HEK293T (cell line): ENCODE data around the gene MMP17.

ENCODE experiments used
- CTCF ChIA-PET: fragments of 350-600 bp; formaldehyde crosslinking; extraction: SDS; loops from one replicate; lab custom pipeline; 2021; ENCODE audit warnings: antibody characterized with exemption, inconsistent platforms; lab: Yijun Ruan, JAX
- POLR2A ChIA-PET: fragments of 350-600 bp; formaldehyde crosslinking; extraction: SDS; loops from one replicate; lab custom pipeline; 2020; ENCODE audit warnings: antibody characterized with exemption, inconsistent platforms; lab: Yijun Ruan, JAX
- DNase-seq: peaks from one replicate; pipeline ENCODE4 v3.0.0; 2012; ENCODE audit warnings: mixed read lengths; ENCODE audit errors: extremely low spot score
- ARNT ChIP-seq: fragments of 450-650 bp; IDR thresholded peaks from 2 replicates; pipeline ENCODE4 v1.6.1; 2017; ENCODE audit warnings: mild to moderate bottlenecking
- BHLHE40 ChIP-seq: fragments of 450-650 bp; IDR thresholded peaks from 2 replicates; pipeline ENCODE4 v1.6.1; 2016; ENCODE audit warnings: mild to moderate bottlenecking, moderate library complexity, borderline replicate concordance
- CTBP1 ChIP-seq: fragments of 450-650 bp; IDR thresholded peaks from 2 replicates; pipeline ENCODE4 v1.6.1; 2016; ENCODE audit warnings: borderline replicate concordance
- ELF4 ChIP-seq: fragments of 450-650 bp; IDR thresholded peaks from 2 replicates; pipeline ENCODE4 v1.6.1; 2017; ENCODE audit warnings: antibody characterized with exemption
- FOXA1 ChIP-seq: fragments of 450-650 bp; IDR thresholded peaks from 2 replicates; pipeline ENCODE4 v1.6.1; 2016; ENCODE audit warnings: mild to moderate bottlenecking
- FOXK2 ChIP-seq: fragments of 450-650 bp; IDR thresholded peaks from 2 replicates; pipeline ENCODE4 v1.6.1; 2016; ENCODE audit warnings: mild to moderate bottlenecking
- FOXM1 ChIP-seq: fragments of 450-650 bp; IDR thresholded peaks from 2 replicates; pipeline ENCODE4 v1.6.1; 2017; ENCODE audit warnings: mild to moderate bottlenecking, borderline replicate concordance
- HDGF ChIP-seq: fragments of 450-650 bp; IDR thresholded peaks from 2 replicates; pipeline ENCODE4 v1.6.1; 2017; ENCODE audit warnings: antibody characterized with exemption, borderline replicate concordance
- L3MBTL2 ChIP-seq: fragments of 450-650 bp; conservative IDR thresholded peaks from 2 replicates; pipeline ENCODE4 v1.6.1; 2016; ENCODE audit warnings: mild to moderate bottlenecking
- LEF1 ChIP-seq: fragments of 450-650 bp; IDR thresholded peaks from 2 replicates; pipeline ENCODE4 v1.6.1; 2017; ENCODE audit warnings: mild to moderate bottlenecking, borderline replicate concordance
- NFRKB ChIP-seq: fragments of 450-650 bp; IDR thresholded peaks from 2 replicates; pipeline ENCODE4 v1.6.1; 2016; ENCODE audit warnings: mild to moderate bottlenecking, moderate library complexity
- SP1 ChIP-seq: fragments of 450-650 bp; IDR thresholded peaks from 2 replicates; pipeline ENCODE4 v1.6.1; 2017
- SUZ12 ChIP-seq: fragments of 450-650 bp; IDR thresholded peaks from 2 replicates; pipeline ENCODE4 v1.6.1; 2016; ENCODE audit warnings: mild to moderate bottlenecking
- TARDBP ChIP-seq: fragments of 450-650 bp; IDR thresholded peaks from 2 replicates; pipeline ENCODE4 v1.6.1; 2016
- ZNF384 ChIP-seq: fragments of 450-650 bp; IDR thresholded peaks from 2 replicates; pipeline ENCODE4 v1.6.1; 2016
- TF ChIP-seq, protein P1 (sequence below): fragments of 450-650 bp; IDR thresholded peaks from 2 replicates; pipeline ENCODE4 v1.6.1; 2016

MMP17 gene

DNA sequence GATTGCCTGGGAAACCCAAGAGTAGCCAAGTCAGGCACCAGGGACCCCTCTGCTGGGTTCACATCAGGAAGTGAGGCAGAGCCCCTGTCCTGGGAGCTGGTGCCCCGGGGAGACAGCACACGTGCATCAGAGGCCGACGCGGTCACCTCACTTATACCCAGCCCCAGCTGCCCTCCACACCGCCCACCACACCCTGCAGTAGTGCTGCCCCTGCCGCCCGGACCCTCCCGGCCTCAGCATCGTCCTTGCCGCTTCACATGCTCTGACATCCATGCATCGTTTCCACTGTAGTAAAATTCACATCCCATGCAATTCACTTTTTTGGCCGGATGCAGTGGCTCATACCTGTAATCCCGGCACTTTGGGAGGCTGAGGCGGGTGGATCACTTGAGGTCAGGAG lies 14.0 kb downstream of the MMP17 start:
- CTCF ChIA-PET = no interaction called here
- POLR2A ChIA-PET = no interaction called here
- TF ChIP-seq L3MBTL2 = no peak
- TF ChIP-seq TARDBP = no peak
- no peak for TF ChIP-seq CTBP1
- TF ChIP-seq FOXM1 = no peak
- no peak for TF ChIP-seq ARNT
- no peak for TF ChIP-seq NFRKB
- TF ChIP-seq BHLHE40 = no peak
- no peak for TF ChIP-seq FOXK2
- no peak for TF ChIP-seq LEF1
- no peak for TF ChIP-seq SUZ12
- TF ChIP-seq ZNF384 = no peak
- no peak for TF ChIP-seq HDGF
- TF ChIP-seq FOXA1 = no peak
- TF ChIP-seq ELF4 = no peak
- TF ChIP-seq SP1 = no peak
- TF ChIP-seq, protein P1, sequence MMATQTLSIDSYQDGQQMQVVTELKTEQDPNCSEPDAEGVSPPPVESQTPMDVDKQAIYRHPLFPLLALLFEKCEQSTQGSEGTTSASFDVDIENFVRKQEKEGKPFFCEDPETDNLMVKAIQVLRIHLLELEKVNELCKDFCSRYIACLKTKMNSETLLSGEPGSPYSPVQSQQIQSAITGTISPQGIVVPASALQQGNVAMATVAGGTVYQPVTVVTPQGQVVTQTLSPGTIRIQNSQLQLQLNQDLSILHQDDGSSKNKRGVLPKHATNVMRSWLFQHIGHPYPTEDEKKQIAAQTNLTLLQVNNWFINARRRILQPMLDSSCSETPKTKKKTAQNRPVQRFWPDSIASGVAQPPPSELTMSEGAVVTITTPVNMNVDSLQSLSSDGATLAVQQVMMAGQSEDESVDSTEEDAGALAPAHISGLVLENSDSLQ = no peak
- no peak for DNase-seq

DNA sequence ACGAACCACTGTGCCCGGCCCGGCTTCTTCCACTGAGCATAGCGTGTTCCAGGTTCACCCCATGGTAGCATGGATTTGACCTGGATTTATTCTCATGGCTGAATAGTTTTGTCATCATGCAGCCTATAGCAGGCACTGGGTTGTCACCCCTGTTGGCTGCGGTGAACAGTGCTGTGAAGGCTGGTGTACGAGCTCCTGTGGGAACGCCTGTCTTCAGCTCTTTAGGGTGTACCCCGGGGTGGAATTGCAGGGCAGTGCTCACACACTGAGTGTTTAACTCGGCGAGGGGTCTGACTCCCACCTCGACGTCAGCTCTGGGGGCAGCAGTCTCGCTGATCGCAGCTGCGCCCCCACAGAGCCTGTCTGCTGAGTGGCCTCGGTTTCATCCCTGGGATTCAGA lies 15.3 kb downstream of the MMP17 start:
- ChIA-PET CTCF (interaction anchor here (0.7 kb wide), 1 partner anchor 13 kb away, joined by 3 read pairs; no protein-coding TSS in a partner anchor), POLR2A (no interaction called here)
- TF ChIP-seq FOXA1 = no peak
- TF ChIP-seq SP1 = no peak
- no peak for TF ChIP-seq ARNT
- no peak for TF ChIP-seq HDGF
- no peak for TF ChIP-seq SUZ12
- no peak for TF ChIP-seq BHLHE40
- no peak for TF ChIP-seq CTBP1
- TF ChIP-seq, protein P1 = no peak
- TF ChIP-seq FOXM1 = no peak
- no peak for TF ChIP-seq FOXK2
- no peak for TF ChIP-seq L3MBTL2
- TF ChIP-seq ZNF384 = no peak
- TF ChIP-seq LEF1 = no peak
- TF ChIP-seq ELF4 = no peak
- TF ChIP-seq NFRKB = no peak
- no peak for TF ChIP-seq TARDBP
- no peak for DNase-seq

DNA sequence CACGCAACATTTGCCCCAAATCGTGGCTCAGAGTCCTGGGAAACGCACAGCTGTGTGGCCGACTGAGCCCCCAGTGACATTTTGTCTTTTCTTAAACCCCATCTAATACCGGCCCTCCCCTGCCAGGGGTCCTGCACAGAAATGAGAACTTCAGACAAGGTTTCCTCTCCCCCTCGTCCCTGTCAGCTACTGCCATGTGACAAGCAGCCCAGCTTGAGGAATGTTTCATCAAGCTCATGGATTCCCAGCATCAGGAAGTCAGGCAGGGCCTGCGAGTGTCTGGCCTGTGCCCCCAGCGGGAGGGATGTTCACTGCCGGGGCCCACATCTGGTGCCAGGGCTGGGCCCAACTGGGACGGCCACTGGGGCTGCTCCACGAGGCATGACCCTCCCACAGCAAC lies 15.9 kb downstream of the MMP17 start:
- no peak for DNase-seq
- TF ChIP-seq SP1 = no peak
- TF ChIP-seq, protein P1 = no peak
- TF ChIP-seq ARNT = no peak
- TF ChIP-seq FOXK2 = no peak
- TF ChIP-seq FOXM1 = no peak
- TF ChIP-seq CTBP1 = no peak
- TF ChIP-seq NFRKB = no peak
- ChIA-PET POLR2A (no interaction called here), CTCF (no interaction called here)

DNA sequence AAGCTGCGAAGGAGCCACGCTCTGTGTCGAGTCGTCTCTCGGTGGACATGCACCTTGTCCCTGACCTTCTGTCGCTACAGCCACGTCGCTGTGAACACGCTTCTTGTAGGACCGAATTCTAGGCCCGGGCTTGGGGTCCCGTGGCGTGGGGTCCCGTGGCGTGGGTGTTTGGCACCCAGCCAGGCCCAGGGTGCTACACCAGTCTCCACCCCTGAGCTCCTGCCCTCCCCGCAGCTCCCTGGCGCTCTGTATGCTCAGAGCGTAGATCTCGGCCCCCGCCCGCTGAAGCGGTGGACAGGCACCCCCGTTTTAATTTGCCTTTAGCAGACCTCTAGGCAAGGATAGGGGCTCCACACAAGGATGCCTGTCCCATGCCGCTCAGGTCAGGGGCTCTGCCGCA lies 16.5 kb downstream of the MMP17 start:
- TF ChIP-seq NFRKB = no peak
- TF ChIP-seq CTBP1 = no peak
- TF ChIP-seq SUZ12 = no peak
- no peak for TF ChIP-seq ELF4
- CTCF ChIA-PET = no interaction called here
- POLR2A ChIA-PET = no interaction called here

DNA sequence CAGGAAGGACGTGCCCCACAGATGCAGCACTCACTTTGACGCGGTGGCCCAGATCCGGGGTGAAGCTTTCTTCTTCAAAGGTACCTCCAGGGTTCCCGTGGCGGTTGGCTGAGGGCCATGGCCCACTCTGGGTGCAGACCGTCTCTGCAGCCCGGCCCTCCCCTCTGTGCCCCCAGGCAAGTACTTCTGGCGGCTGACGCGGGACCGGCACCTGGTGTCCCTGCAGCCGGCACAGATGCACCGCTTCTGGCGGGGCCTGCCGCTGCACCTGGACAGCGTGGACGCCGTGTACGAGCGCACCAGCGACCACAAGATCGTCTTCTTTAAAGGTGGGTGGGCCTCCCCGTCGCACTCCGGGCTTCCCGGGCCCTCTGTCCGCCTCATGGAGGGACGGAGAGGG lies 16.9 kb downstream of the MMP17 start:
- no peak for TF ChIP-seq BHLHE40
- TF ChIP-seq TARDBP = no peak
- no peak for TF ChIP-seq FOXK2
- no peak for TF ChIP-seq FOXA1
- no peak for TF ChIP-seq SP1
- no peak for TF ChIP-seq L3MBTL2
- TF ChIP-seq FOXM1 = no peak
- no peak for TF ChIP-seq LEF1
- ChIA-PET POLR2A (no interaction called here), CTCF (no interaction called here)
- no peak for DNase-seq

More for the DNA sequence above, 16.5 kb downstream of the MMP17 start:
- DNase-seq = no peak

- DNase-seq = no peak
- CTCF ChIA-PET = no interaction called here
- TF ChIP-seq ARNT (no peak), ELF4 (no peak), FOXA1 (no peak), BHLHE40 (no peak), SUZ12 (no peak), SP1 (no peak), L3MBTL2 (no peak), FOXM1 (no peak)
- TF ChIP-seq, protein P1 = no peak
- POLR2A ChIA-PET = no interaction called here
Observed at GRCh38 chr12:131847456-131847855, 19.3 kb downstream of the MMP17 start.
